Activated CD8-positive, alpha-beta memory T cell treated with anti-CD3 and anti-CD28 coated beads, Interleukin-2, amount 50 U/mL, for 48 hours (primary cell): ENCODE data around the gene TEX30.
"Not testable (repeated sequence)": the region's sequence is repeated elsewhere in the genome, so short reads cannot be mapped to it uniquely, and the experiment has no call there.

Experiments
- DNase-seq: peaks from one replicate; pipeline ENCODE4 v3.0.0-alpha.2; 2020

Gene TEX30

DNA sequence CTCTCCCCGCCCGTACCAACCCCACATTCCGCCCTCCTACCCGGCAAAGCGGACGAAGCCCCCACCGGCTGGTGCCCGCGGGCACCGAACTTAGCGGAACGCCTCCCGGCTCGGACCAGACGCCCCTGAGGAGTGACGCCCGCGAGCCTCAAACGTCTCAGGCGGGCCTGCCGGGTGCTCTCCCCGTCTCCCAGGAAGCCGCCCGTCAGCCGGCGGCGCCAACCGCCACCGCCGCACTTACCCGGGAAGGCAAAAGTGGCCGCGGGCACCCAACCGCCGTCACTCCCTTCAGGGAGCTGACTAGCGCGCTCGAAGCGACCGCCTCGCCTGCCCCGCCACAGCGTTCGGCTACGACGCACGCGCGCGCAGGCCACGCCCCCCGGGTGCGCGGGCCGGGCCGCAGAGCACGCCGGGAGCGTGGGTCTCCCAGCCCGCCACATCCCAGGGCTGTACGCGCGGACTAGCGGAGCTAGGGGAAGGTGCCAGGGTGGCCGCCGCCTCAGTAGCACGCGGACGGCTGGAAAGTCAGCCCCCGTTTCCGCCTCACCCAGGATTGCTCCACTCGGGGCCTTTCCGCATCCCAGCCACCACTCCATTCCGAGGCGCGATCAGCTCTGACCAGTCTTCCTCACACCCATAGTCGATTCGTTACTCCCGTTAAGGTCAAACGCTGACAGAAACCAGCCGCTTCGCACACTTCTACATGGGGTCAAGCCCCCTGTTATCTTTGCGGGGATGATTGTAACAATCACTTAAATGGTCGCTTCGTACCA lies at the start of gene TEX30:
TSS of gene TEX30 (minus strand) at position 346 of the 773 bp plus-strand sequence. CDS start 3,760 bp downstream, outside the sequence.
- peak; percentile 93 for DNase-seq

DNA sequence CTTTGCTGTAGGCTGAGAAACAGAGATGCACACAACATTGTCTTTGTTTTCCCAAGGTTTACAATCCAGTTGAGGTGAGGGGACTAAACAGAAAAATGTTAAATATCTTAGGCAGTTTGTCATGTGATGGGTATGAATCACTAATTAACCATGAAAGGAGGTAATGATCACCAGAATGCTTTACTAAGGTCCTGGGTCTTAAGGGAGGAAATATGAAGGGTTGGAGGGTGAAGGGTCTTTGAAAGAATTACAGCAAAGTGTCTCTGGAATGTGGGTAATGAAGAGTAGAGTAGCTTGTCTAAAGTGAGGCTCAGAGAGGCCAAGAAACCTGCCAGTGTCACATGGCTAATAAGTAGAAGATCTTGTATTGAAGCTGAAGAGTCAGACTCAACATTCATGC lies 44.3 kb upstream of the TEX30 start:
- DNase-seq: no peak

DNA sequence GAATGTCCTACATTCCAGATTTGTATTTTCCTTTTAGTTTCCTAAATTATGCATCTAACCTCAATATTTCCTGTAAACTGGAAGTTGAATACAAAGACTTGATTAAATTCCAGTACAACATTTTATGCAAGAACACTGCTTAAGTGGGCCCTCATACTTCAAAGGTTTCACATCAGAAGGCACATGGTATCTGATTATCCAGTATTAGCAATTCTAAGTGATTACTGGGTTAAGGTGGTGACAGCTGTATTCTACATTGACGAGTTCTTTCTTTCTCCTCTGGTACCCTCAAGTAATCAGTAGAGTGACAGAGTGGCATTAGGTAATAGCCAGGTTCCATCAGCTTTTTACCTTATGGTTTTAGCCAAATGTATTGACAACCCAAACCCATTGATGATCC lies 43.7 kb upstream of the TEX30 start:
- no peak for DNase-seq

GRCh38 chr13:102816708-102817107 lies 43.1 kb upstream of the TEX30 start:
- no peak for DNase-seq

- DNase-seq: no peak
Observed at GRCh38 chr13:102815788-102816187, 42.2 kb upstream of the TEX30 start.

DNA sequence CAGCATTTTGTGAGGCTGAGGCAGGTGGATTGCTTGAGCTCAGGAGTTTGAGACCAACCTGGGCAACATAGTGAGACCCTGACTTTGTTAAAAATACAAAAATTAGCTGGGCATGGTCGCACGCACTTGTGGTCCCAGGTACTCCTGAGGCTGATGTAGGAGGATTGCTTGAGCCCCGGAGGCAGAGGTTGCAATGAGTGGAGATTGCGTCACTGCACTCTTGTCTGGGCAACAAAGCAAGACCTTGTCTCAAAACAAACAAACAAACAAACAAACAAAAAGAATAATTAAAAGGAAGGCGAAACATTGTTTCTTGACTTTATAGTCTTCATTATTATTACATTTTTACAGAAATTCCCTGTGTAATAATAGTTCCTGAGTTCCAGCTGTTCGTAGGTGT lies 41.2 kb upstream of the TEX30 start:
- DNase-seq: no peak

DNA sequence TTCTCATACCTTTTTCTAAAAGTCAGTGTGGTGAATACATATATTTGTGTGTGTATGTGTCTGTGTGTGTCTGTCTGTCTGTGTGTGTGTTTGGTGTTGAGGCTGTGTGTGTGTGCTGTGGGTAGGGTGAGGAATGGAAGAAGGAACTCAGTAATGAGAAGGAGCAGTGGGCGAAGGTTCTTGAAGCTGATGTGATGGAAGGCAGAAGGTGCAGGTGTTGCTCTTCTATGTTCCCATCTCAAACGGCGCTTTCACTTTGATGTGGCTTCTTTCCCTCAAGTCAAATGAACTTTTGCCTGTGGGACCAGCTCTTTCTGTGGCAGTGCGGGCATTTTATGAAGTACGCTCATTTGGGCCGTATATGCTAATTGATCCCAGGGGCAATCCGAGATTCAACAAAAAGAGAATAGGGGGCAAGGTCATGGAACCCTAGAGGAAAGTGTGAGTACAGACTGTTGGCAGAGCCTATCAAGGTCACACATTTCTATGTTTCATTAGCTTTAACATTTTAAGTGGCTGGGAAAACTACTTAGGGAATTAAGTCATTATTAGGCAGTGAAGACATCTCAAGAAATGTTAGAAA lies 40.5 kb upstream of the TEX30 start:
- no peak for DNase-seq

- no peak for DNase-seq
Observed at GRCh38 chr13:102812611-102813287, 39.2 kb upstream of the TEX30 start.

- DNase-seq: no peak
Observed at GRCh38 chr13:102807699-102808098, 34.1 kb upstream of the TEX30 start.

GRCh38 chr13:102805680-102806079 lies 32.1 kb upstream of the TEX30 start:
- DNase-seq: no peak

DNA sequence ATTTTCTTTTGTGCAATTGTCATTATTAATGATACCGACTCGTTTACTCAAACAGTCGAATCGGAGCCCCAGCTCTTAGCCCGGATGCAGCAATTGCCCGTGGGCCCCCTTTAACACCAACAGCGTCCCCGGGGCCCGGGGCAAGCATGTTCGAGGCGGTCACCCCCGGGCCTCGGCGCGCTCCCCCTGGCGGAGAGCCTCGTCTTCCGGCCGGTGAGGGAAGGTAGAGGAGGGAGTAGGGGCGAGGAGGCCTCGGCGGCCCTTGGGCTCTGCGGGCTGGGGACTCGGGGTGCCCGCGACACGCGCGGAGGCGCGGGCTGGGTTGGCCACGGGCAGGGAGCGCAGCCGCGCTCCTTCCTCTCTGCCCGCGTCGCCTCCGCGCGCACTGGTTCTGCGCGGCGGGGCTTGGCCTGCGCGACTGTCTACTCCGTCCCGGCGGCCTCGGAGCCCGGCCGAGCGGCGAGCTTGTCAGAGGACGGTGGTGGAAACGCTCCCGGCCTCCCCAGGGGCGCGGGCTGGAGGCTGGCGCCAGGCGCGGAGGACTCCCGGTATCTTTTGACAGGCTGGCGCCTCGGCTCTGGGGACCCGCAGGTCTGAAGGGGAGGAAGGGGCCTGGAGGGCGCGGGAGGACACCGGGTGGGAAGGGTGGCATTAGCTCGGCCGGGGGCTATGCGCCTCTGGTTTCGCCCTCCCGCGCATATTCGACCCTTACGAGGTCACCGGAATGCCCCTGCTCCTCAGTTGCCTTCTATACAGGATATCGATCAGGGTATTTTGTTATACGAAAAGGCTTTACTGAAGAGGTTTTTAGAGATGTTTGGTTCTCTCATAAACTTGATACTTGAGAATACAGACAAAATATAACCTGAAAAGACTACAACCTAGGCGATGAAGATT lies 26.8 kb upstream of the TEX30 start:
- peak; percentile 94 for DNase-seq

- DNase-seq: peak; percentile 74
Observed at GRCh38 chr13:102799426-102800144, 26.0 kb upstream of the TEX30 start.

DNA sequence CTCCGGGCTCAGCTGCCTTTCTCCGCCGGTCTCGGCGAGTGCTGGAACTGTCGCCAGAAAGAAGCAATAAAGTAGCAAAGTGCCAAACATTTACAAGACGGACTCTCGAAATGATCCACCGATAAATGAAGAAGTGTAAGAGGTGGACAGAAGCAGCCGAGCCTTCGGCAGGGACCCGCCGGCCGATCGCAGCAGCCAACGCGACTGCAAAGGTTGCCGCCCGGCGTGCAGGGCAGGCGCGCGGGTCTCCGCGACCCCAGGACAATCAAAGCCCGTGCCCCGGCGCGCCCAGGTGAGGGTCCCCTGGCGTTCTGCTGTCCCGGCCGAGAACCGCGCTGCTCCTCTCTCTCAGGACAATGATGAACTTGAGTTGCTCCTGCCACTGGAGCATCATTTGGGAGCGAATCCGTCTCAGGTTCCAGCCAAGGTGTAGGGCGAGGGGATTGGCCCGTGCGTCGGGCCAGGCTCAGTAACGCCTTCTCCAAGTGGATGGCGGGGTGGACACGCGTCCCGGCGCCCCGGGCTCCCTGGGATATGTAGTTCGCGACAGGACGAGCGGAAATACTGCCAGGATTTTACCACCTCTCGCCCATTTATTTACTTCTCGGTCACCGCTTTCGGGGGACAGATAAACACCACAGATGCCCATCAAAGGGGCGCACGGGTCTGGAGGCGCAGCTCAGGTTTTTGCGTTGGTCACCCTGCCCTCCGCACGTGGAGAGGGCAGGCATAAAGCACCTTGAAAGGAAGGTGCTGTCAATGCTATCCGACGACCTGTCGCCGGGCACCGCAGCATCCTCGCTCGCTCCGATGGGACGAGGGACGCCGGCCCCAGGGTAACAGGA lies 25.2 kb upstream of the TEX30 start, which contains the start of the genes BIVM and POGLUT2:
TSS of gene BIVM (plus strand) at position 539 of the 845 bp plus-strand sequence. CDS start 8,149 bp downstream, outside the sequence.
TSS of gene POGLUT2 (minus strand) at position 396 of the 845 bp plus-strand sequence. CDS start at position 90, 306 bp downstream.
- DNase-seq: peak; percentile 91

GRCh38 chr13:102793611-102794355 lies 20.2 kb upstream of the TEX30 start:
- no peak for DNase-seq

- DNase-seq: no peak
Observed at GRCh38 chr13:102792396-102792795, 18.8 kb upstream of the TEX30 start.

GRCh38 chr13:102788683-102789082 lies 15.1 kb upstream of the TEX30 start:
- DNase-seq: no peak

DNA sequence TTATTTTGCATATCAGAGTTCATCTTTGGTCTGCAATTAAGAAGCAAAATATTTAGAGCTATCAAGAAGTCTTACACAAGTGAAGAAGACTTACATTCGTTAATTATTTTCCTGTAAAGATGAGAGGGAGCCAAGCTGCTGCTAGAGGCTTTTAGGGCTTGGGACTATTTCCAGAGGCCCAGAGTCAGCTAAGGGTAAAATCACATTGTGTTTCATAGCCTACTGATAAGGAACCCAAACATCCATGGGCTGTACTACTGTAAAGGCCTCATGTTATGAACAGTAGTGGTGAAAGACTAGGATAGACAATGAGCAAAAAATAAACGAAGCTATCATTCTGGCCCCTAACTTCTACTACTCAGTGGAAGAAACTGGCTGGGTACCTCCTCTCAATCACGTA lies 10.9 kb upstream of the TEX30 start:
- DNase-seq: no peak

- no peak for DNase-seq
Observed at GRCh38 chr13:102781591-102781990, 8.0 kb upstream of the TEX30 start.

GRCh38 chr13:102780656-102781055 lies 7.1 kb upstream of the TEX30 start:
- DNase-seq: not testable (repeated sequence)
